Measurements from ENCODE around the gene GYPB. TPM values are rescaled to one million over a fixed set of nuclear protein-coding genes. Genes with fewer than 3 reads are reported as not detected.
"Not testable (repeated sequence)": the region's sequence is repeated elsewhere in the genome, so short reads cannot be mapped to it uniquely, and the experiment has no call there.

GYPB gene
- not detected for total RNA-seq

DNA sequence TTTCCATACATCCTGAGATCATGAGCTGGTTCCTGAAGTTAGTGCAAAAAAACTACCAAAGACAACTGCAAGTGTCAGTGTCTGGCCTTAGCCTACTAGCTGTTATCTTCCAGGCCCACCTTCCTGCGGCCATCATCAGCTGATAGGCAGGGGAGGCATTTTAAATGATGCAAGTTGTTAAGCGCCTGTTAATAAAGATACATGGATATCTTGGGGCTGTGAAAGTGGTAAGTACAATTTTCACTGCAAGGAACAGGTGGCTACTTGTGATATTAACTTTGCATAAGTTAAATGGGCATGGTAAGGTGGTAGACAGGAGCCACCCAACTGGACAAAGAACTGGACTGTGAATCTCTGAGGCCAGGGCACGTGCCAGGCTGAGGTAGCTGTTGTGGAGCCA, at the start of gene GYPB:
Gene GYPB, minus strand, starts transcription at position 104 of the 400 bp plus-strand sequence. Its CDS starts 93 bp downstream, at position 11.
- H3K4me3 ChIP-seq; intact Hi-C loops (cut with DNase I); H3K4me1 ChIP-seq; H3K36me3 ChIP-seq; H3K27me3 ChIP-seq; H3K27ac ChIP-seq (replicated peaks in 1 of 4); DNase-seq (ENCODE audit: extremely low spot score); H3K9me3 ChIP-seq: not testable (repeated sequence)
- 89% methylated on average over 3 of the region's 3 CpGs for WGBS

GRCh38 chr4:144061556-144061955, 42.4 kb upstream of the GYPB start:
- H3K27me3 ChIP-seq; DNase-seq (ENCODE audit: extremely low spot score); H3K27ac ChIP-seq (replicated peaks in 1 of 4); H3K4me1 ChIP-seq; H3K36me3 ChIP-seq; H3K4me3 ChIP-seq; intact Hi-C loops (cut with DNase I): not testable (repeated sequence)
- H3K9me3 ChIP-seq = peaks cover 0 to 12% (median 9%) of the 10 kb centered on the region in 4 donors

GRCh38 chr4:144060234-144060859, 41.2 kb upstream of the GYPB start:
- H3K4me3 ChIP-seq; intact Hi-C loops (cut with DNase I); DNase-seq (ENCODE audit: extremely low spot score); H3K27ac ChIP-seq (replicated peaks in 1 of 4); H3K4me1 ChIP-seq; H3K36me3 ChIP-seq; H3K27me3 ChIP-seq: not testable (repeated sequence)
- WGBS = 78% methylated on average over 3 of the region's 3 CpGs
- H3K9me3 ChIP-seq = peaks cover 0 to 12% (median 9%) of the 10 kb centered on the region in 4 donors

- no peak for DNase-seq (ENCODE audit: extremely low spot score)
- H3K27ac ChIP-seq (replicated peaks in 1 of 4) = no peak overlapping the region
- intact Hi-C loops (cut with DNase I) = no loop called here
- H3K4me3 ChIP-seq = no peak overlapping the region
- no peaks in the 10 kb centered on the region for H3K36me3 ChIP-seq
- TF ChIP-seq POLR2A (IDR thresholded peaks at IDR 0.05; ENCODE audit: low read depth) (no peak), EP300 (IDR thresholded peaks at IDR 0.05) (no peak), POLR2AphosphoS5 (IDR thresholded peaks at IDR 0.05) (no peak)
- TF ChIP-seq, protein P1, sequence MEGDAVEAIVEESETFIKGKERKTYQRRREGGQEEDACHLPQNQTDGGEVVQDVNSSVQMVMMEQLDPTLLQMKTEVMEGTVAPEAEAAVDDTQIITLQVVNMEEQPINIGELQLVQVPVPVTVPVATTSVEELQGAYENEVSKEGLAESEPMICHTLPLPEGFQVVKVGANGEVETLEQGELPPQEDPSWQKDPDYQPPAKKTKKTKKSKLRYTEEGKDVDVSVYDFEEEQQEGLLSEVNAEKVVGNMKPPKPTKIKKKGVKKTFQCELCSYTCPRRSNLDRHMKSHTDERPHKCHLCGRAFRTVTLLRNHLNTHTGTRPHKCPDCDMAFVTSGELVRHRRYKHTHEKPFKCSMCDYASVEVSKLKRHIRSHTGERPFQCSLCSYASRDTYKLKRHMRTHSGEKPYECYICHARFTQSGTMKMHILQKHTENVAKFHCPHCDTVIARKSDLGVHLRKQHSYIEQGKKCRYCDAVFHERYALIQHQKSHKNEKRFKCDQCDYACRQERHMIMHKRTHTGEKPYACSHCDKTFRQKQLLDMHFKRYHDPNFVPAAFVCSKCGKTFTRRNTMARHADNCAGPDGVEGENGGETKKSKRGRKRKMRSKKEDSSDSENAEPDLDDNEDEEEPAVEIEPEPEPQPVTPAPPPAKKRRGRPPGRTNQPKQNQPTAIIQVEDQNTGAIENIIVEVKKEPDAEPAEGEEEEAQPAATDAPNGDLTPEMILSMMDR (IDR thresholded peaks at IDR 0.05) = no peak
- no peaks in the 10 kb centered on the region for H3K4me1 ChIP-seq
- peaks cover 0 to 10% (median 9%) of the 10 kb centered on the region in 4 donors for H3K9me3 ChIP-seq
- H3K27me3 ChIP-seq = no peaks in the 10 kb centered on the region
- WGBS = 91% methylated on average over 4 of the region's 4 CpGs
These were observed 37.6 kb upstream of the GYPB start for GRCh38 chr4:144056800-144057199.

GRCh38 chr4:144055336-144055735, 36.2 kb upstream of the GYPB start:
- 87% methylated on average over 3 of the region's 3 CpGs for WGBS
- H3K27ac ChIP-seq (replicated peaks in 1 of 4); DNase-seq (ENCODE audit: extremely low spot score); intact Hi-C loops (cut with DNase I); H3K9me3 ChIP-seq; H3K4me1 ChIP-seq; H3K27me3 ChIP-seq; H3K36me3 ChIP-seq; H3K4me3 ChIP-seq: not testable (repeated sequence)

DNA sequence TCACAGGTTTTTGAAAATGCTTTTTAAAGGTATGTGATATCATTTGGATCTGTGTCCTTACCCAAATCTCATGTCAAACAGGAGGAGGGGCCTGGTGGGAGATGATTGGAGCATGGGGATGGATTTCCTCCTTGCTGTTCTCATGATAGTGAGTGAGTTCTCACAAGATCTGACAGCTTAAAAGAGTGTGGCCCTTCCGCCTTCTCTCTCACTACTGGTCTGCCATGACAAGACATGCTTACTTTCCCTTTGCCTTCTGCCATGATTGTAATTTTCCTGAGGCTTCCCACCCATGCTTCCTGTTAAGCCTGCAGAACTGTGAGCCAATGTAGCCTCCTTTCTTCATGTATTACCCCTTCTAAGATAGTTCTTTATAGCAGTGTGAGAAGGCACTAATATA, 32.3 kb upstream of the GYPB start:
- DNase-seq (ENCODE audit: extremely low spot score); H3K36me3 ChIP-seq; H3K27ac ChIP-seq (replicated peaks in 1 of 4); H3K27me3 ChIP-seq; H3K4me3 ChIP-seq; H3K9me3 ChIP-seq; H3K4me1 ChIP-seq; intact Hi-C loops (cut with DNase I): not testable (repeated sequence)
- WGBS = 100% methylated on average over 1 of the region's 1 CpG

- H3K27me3 ChIP-seq; H3K4me1 ChIP-seq; H3K27ac ChIP-seq (replicated peaks in 1 of 4); DNase-seq (ENCODE audit: extremely low spot score); H3K9me3 ChIP-seq; H3K4me3 ChIP-seq; intact Hi-C loops (cut with DNase I); H3K36me3 ChIP-seq: not testable (repeated sequence)
- WGBS = 73% methylated on average over 2 of the region's 2 CpGs
These were observed 31.5 kb upstream of the GYPB start for GRCh38 chr4:144050631-144051030.

DNA sequence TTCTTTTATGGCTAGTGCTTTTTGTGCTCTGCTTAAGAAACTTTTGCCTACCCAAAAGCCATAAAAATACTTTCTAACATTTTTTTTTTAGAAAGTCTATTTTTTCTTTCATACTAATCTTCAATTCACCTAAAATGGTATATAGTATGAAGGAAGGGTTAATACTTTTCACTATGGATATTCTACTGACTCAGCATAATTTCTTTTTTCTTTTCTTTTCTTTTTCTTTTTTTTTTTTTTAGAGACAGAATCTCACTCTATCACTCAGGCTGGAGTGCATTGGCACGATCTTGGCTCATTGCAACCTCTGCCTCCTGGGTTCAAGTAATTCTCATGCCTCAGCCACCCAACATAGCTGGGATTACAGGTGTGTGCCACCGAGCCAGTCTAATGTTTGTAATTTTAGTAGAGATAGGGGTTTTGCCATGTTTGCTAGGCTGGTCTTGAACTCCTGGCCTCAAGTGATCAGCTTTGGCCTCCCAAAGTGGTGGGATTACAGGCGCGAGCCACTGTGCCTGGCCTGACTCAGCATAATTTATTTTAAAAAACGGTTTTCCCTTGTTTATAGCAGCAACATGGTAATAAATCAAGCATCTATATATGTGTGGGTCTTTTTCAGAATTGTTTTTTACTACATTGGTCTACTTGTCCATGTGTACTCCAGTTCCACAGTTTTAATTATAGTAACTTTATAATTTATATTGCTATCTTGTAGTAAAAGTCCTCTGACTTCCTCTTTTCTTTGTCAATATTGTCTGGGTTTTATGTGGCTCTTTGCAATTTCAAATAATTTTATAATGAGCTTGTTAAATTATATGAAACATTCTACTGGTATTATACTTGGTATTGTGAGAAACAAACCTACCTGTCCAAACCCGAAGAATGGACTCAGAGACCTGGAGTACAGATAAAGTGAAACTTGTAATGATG, 30.6 kb upstream of the GYPB start:
- H3K36me3 ChIP-seq; H3K9me3 ChIP-seq; intact Hi-C loops (cut with DNase I); H3K4me3 ChIP-seq; DNase-seq (ENCODE audit: extremely low spot score); H3K4me1 ChIP-seq; H3K27me3 ChIP-seq; H3K27ac ChIP-seq (replicated peaks in 1 of 4): not testable (repeated sequence)
- WGBS = 82% methylated on average over 6 of the region's 6 CpGs

- H3K36me3 ChIP-seq; H3K27ac ChIP-seq (replicated peaks in 1 of 4); intact Hi-C loops (cut with DNase I); DNase-seq (ENCODE audit: extremely low spot score); H3K27me3 ChIP-seq; H3K4me3 ChIP-seq; H3K4me1 ChIP-seq; H3K9me3 ChIP-seq: not testable (repeated sequence)
These were observed 25.8 kb upstream of the GYPB start for GRCh38 chr4:144044936-144045335.

DNA sequence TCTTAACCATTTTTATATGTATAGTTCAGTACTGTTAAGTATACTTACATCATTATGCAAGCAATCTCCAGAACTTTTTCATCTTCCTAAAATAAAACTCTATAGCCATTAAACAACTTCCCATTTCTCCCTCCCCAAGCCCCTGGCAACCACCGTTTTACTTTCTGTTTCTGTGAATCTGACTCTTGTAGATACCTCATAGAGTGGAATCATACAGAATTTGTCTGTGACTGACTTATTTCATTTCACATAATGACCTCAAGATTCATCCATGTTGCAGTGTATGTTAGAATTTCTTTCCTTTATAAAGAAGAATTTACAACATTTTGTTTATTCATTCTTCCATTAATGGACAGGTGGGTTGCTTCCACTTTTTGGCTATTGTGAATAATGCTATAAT, 13.4 kb upstream of the GYPB start:
- H3K36me3 ChIP-seq; H3K27ac ChIP-seq (replicated peaks in 1 of 4); H3K4me3 ChIP-seq; H3K27me3 ChIP-seq; DNase-seq (ENCODE audit: extremely low spot score); intact Hi-C loops (cut with DNase I); H3K4me1 ChIP-seq; H3K9me3 ChIP-seq: not testable (repeated sequence)
- 62% methylated on average over 1 of the region's 1 CpG for WGBS

- WGBS = 89% methylated on average over 4 of the region's 4 CpGs
- DNase-seq (ENCODE audit: extremely low spot score); H3K27ac ChIP-seq (replicated peaks in 1 of 4); H3K4me3 ChIP-seq; H3K36me3 ChIP-seq; H3K4me1 ChIP-seq; H3K27me3 ChIP-seq; intact Hi-C loops (cut with DNase I); H3K9me3 ChIP-seq: not testable (repeated sequence)
These were observed 12.7 kb upstream of the GYPB start for GRCh38 chr4:144031875-144032274.
